ENCODE results near the gene ARHGAP9.
"Not testable (repeated sequence)": the region's sequence is repeated elsewhere in the genome, so short reads cannot be mapped to it uniquely, and the experiment has no call there.

- TF ChIP-seq, protein P1, sequence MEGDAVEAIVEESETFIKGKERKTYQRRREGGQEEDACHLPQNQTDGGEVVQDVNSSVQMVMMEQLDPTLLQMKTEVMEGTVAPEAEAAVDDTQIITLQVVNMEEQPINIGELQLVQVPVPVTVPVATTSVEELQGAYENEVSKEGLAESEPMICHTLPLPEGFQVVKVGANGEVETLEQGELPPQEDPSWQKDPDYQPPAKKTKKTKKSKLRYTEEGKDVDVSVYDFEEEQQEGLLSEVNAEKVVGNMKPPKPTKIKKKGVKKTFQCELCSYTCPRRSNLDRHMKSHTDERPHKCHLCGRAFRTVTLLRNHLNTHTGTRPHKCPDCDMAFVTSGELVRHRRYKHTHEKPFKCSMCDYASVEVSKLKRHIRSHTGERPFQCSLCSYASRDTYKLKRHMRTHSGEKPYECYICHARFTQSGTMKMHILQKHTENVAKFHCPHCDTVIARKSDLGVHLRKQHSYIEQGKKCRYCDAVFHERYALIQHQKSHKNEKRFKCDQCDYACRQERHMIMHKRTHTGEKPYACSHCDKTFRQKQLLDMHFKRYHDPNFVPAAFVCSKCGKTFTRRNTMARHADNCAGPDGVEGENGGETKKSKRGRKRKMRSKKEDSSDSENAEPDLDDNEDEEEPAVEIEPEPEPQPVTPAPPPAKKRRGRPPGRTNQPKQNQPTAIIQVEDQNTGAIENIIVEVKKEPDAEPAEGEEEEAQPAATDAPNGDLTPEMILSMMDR (IDR thresholded peaks at IDR 0.05; ENCODE audit: insufficient read depth, low read length, poor library complexity, severe bottlenecking): not testable (repeated sequence)
- TF ChIP-seq EZH2phosphoT487 (conservative IDR thresholded peaks at IDR 0.05; ENCODE audit: low read length): not testable (repeated sequence)
Observed at GRCh38 chr12:57507796-57508195, 28.1 kb upstream of the ARHGAP9 start.

All from SU-DHL-6 (cell line).